Fibroblast of villous mesenchyme (primary cell): ENCODE results near the gene PTPRM. TPM values are rescaled to one million over a fixed set of nuclear protein-coding genes. Genes with fewer than 3 reads are reported as not detected.

ENCODE experiments used
- DNase-seq: peaks from one replicate; pipeline ENCODE4 v3.0.0-alpha.2; 2010; ENCODE audit warnings: low read depth
- H3K4me3 ChIP-seq: 2 replicates; pipeline ENCODE4 v1.5.1; 2011; ENCODE audit warnings: low read depth, mild to moderate bottlenecking, low read length
- CTCF ChIP-seq: IDR thresholded peaks from 2 replicates; pipeline ENCODE4 v1.5.1; 2012; ENCODE audit warnings: low read depth, mild to moderate bottlenecking, low read length; ENCODE audit not compliant: insufficient read depth
- total RNA-seq: library from RNA; depleted of rRNA; stranded (reverse); fragments of >200 nt; gene quantifications from 2 replicates; pipeline ENCODE4 v1.2.3, GENCODE V29; 2012

PTPRM gene
- total RNA-seq, 1 donor, result 56.1 TPM

GRCh38 chr18:7941533-7941932 lies 374.4 kb downstream of the PTPRM start:
- H3K4me3 ChIP-seq, result no peak overlapping the region
- no peak for TF ChIP-seq CTCF
- DNase-seq, result no peak

GRCh38 chr18:7945882-7946281 lies 378.8 kb downstream of the PTPRM start:
- DNase-seq, result peak; percentile 99
- H3K4me3 ChIP-seq, result no peak overlapping the region
- TF ChIP-seq CTCF, result no peak

- DNase-seq, result peak; percentile 97
- H3K4me3 ChIP-seq, result peak overlapping the region; percentile 54
- TF ChIP-seq CTCF, result no peak
Observed at GRCh38 chr18:7946734-7947377, 379.7 kb downstream of the PTPRM start.

GRCh38 chr18:7950380-7951136 lies 383.4 kb downstream of the PTPRM start:
- TF ChIP-seq CTCF, result no peak
- DNase-seq, result peak; percentile 54
- no peak overlapping the region for H3K4me3 ChIP-seq

GRCh38 chr18:7953095-7953958 lies 386.2 kb downstream of the PTPRM start:
- no peak for TF ChIP-seq CTCF
- H3K4me3 ChIP-seq, result no peak overlapping the region
- no peak for DNase-seq

GRCh38 chr18:7954238-7954637 lies 387.1 kb downstream of the PTPRM start:
- no peak for TF ChIP-seq CTCF
- no peak overlapping the region for H3K4me3 ChIP-seq
- no peak for DNase-seq
